SU-DHL-6 (cell line): ENCODE data around the gene LPAR1.

Experiments
- H2AFZ ChIP-seq: fragments of 200-600 bp; sonication (generic); 2 replicates; pipeline ENCODE4 v1.6.1; 2014; ENCODE audit warnings: low read depth, mild to moderate bottlenecking, moderate library complexity, mixed read lengths, antibody characterized with exemption, low read length; ENCODE audit not compliant: severe bottlenecking
- H3F3A ChIP-seq: fragments of 200-600 bp; shearing (Covaris generic); 2 replicates; pipeline ENCODE4 v1.6.0; 2016; ENCODE audit warnings: antibody characterized with exemption, mild to moderate bottlenecking; ENCODE audit not compliant: insufficient read depth
- H3K27ac ChIP-seq: fragments of 200-600 bp; sonication (generic); 2 replicates; pipeline ENCODE4 v1.5.1; 2016; ENCODE audit warnings: low read depth, mild to moderate bottlenecking, low read length, moderate library complexity, mixed read lengths
- H3K27me3 ChIP-seq: fragments of 200-600 bp; sonication (generic), shearing (Covaris generic); 2 replicates; pipeline ENCODE4 v1.6.0; 2014; ENCODE audit warnings: mild to moderate bottlenecking, low read length
- H3K36me3 ChIP-seq: fragments of 200-600 bp; sonication (generic); 2 replicates; pipeline ENCODE4 v1.6.1; 2014; ENCODE audit warnings: mild to moderate bottlenecking, low read length, mixed read lengths
- H3K4me2 ChIP-seq: fragments of 300-600, 200-600 bp; shearing (Covaris generic), sonication (generic); 2 replicates; pipeline ENCODE4 v1.6.0; 2014; ENCODE audit warnings: low read length, low read depth, mild to moderate bottlenecking; ENCODE audit not compliant: poor library complexity, severe bottlenecking
- H3K4me3 ChIP-seq: fragments of 200-600 bp; sonication (generic); 2 replicates; pipeline ENCODE4 v1.5.1; 2014; ENCODE audit warnings: antibody characterized with exemption, low read length, mild to moderate bottlenecking, mixed read lengths; ENCODE audit not compliant: insufficient read depth, poor library complexity, severe bottlenecking
- H3K79me2 ChIP-seq: fragments of 200-600 bp; sonication (generic); 2 replicates; pipeline ENCODE4 v1.6.1; 2014; ENCODE audit warnings: mild to moderate bottlenecking, low read length, moderate library complexity; ENCODE audit not compliant: insufficient read depth
- H3K9ac ChIP-seq: fragments of 200-600 bp; sonication (generic); 2 replicates; pipeline ENCODE4 v1.7.0; 2014; ENCODE audit warnings: mild to moderate bottlenecking, low read length
- H3K9me2 ChIP-seq: fragments of 200-600 bp; sonication (generic); replicated peaks from 2 replicates; pipeline ENCODE4 v1.6.1; 2014; ENCODE audit warnings: low read length; ENCODE audit not compliant: insufficient read depth
- H3K9me3 ChIP-seq: fragments of 200-600 bp; sonication (generic); 2 replicates; pipeline ENCODE4 v1.6.1; 2014; ENCODE audit warnings: low read length, mixed read lengths; ENCODE audit not compliant: insufficient read depth
- H4K20me1 ChIP-seq: fragments of 200-600 bp; sonication (generic); 2 replicates; pipeline ENCODE4 v1.6.1; 2014; ENCODE audit warnings: low read depth, mild to moderate bottlenecking, antibody characterized with exemption, low read length, moderate library complexity, mixed read lengths
- EZH2phosphoT487 ChIP-seq: fragments of 200-600 bp; sonication (generic), shearing (Covaris generic); conservative IDR thresholded peaks from 2 replicates; pipeline ENCODE4 v1.6.1; 2018; ENCODE audit warnings: mild to moderate bottlenecking, antibody characterized with exemption, low read length, moderate library complexity, mixed read lengths
- TF ChIP-seq, protein P1 (sequence below): fragments of 200-600 bp; sonication (generic); IDR thresholded peaks from one replicate; pipeline ENCODE4 v1.5.1; 2017; ENCODE audit warnings: antibody characterized with exemption, mild to moderate bottlenecking, low read length, moderate library complexity; ENCODE audit not compliant: insufficient read depth, poor library complexity, severe bottlenecking

Gene LPAR1

DNA sequence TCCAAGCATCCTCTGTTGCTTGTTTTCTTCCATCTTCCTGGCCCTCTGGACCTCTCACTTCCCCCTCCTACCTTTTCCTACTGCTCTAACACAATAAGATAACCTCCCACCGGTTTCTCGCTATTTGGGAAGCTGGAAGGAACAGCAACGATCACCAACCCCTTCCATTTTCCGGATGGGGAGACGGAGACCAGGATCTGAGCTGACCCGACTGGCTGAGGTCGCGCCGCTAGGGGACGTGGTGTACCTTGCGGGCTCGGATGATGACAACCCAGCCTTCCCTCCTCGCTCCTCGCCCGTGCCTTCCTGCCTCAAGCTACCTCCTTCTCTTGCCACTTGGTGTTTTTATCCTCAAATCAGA, 1.9 kb downstream of the LPAR1 start:
- Histone ChIP-seq H2AFZ (no peak overlapping the region), H3K9me2 (no peaks in the 10 kb centered on the region), H3K27ac (no peak overlapping the region), H3K4me2 (no peak overlapping the region), H4K20me1 (no peaks in the 10 kb centered on the region), H3K4me3 (no peak overlapping the region), H3K27me3 (no peaks in the 10 kb centered on the region), H3K79me2 (no peaks in the 10 kb centered on the region), H3K9me3 (no peaks in the 10 kb centered on the region), H3K36me3 (no peaks in the 10 kb centered on the region), H3K9ac (no peak overlapping the region), H3F3A (no peaks in the 10 kb centered on the region)
- TF ChIP-seq, protein P1, sequence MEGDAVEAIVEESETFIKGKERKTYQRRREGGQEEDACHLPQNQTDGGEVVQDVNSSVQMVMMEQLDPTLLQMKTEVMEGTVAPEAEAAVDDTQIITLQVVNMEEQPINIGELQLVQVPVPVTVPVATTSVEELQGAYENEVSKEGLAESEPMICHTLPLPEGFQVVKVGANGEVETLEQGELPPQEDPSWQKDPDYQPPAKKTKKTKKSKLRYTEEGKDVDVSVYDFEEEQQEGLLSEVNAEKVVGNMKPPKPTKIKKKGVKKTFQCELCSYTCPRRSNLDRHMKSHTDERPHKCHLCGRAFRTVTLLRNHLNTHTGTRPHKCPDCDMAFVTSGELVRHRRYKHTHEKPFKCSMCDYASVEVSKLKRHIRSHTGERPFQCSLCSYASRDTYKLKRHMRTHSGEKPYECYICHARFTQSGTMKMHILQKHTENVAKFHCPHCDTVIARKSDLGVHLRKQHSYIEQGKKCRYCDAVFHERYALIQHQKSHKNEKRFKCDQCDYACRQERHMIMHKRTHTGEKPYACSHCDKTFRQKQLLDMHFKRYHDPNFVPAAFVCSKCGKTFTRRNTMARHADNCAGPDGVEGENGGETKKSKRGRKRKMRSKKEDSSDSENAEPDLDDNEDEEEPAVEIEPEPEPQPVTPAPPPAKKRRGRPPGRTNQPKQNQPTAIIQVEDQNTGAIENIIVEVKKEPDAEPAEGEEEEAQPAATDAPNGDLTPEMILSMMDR = no peak
- no peak for TF ChIP-seq EZH2phosphoT487

DNA sequence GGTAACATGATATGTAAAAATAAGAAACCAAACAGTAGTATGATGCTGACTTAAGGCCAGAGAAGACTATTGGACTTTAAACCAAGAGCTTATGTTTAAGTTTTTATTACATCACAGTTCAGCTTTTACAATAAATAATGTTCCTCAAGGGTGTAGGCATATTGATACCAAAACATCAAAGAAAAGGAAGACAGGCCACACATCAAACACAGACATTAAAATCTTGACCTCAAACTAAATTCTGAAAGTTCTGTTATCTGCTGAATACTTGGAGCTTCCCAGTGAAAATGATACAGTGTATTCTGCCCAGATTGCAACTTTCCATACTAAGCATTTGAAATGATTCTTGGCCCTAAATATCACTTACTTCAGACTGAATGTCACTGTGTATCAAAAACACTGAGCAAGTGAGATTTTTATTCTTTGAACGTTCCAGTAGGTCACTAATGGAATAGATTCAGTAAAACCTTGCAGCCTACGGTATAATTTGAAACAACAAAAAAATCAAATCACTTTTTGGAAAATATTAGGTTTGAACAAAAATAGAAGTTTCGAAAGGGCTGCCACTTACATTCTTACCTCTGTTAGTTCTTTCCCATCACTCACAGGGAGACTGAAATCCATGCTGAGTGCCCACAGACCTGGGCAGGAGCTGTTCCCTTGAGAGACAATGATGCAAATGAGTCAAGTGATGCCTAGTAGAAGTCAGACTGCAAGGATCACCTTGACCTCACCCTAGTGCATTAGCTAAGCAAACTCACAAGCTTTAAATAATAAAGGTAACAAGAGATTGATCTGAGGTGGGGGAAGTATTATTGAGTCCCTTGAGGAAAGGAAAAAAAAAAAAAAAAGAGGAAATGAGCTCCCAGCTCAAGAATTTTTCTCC, 2.5 kb downstream of the LPAR1 start:
- Histone ChIP-seq H3K9me3 (no peaks in the 10 kb centered on the region), H3K36me3 (no peaks in the 10 kb centered on the region), H3K4me3 (no peak overlapping the region)

DNA sequence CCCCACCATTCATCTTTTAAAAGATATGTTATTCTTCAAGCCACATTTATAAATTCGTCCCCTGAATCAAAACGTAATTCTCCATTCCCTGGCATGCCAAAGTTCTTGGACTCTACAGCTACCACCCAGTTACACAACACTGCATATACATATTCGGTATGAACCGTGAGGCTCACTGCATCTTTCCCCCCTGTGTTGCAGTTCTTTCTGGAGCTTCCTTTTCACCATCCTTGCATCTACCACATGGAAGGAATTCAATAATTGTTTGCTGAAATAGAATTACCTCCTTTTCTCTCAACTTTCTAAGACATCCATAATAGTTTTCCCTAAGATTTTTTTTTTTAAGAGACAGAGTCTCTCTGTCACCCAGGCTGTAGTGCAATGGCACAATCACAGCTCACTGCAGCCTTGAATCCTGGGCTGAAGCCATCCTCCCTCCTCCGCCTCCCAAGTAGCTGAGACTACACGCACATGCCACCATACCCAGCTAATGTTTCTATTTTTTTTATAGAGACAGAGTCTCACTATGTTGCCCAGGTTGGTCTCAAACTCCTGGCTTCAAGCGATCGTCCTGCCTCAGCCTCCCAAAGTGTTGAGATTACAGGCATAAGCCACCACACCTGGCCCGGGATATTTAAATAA, 3.3 kb downstream of the LPAR1 start:
- Histone ChIP-seq H3K79me2 (no peaks in the 10 kb centered on the region), H2AFZ (no peak overlapping the region), H3K27ac (no peak overlapping the region), H4K20me1 (no peaks in the 10 kb centered on the region), H3K9ac (no peak overlapping the region), H3K4me3 (no peak overlapping the region), H3K9me2 (no peaks in the 10 kb centered on the region), H3K4me2 (no peak overlapping the region), H3F3A (no peaks in the 10 kb centered on the region), H3K36me3 (no peaks in the 10 kb centered on the region), H3K9me3 (no peaks in the 10 kb centered on the region), H3K27me3 (no peaks in the 10 kb centered on the region)
- TF ChIP-seq, protein P1 = no peak
- TF ChIP-seq EZH2phosphoT487 = no peak

More for the DNA sequence above, 2.5 kb downstream of the LPAR1 start:
- H2AFZ ChIP-seq = no peak overlapping the region
- H3K27me3 ChIP-seq = no peaks in the 10 kb centered on the region
- H3K4me2 ChIP-seq = no peak overlapping the region
- H3K9ac ChIP-seq = no peak overlapping the region
- TF ChIP-seq, protein P1 = no peak
- TF ChIP-seq EZH2phosphoT487 = no peak
- H3K9me2 ChIP-seq = no peaks in the 10 kb centered on the region
- no peaks in the 10 kb centered on the region for H3K79me2 ChIP-seq
- H4K20me1 ChIP-seq = no peaks in the 10 kb centered on the region
- H3F3A ChIP-seq = no peaks in the 10 kb centered on the region
- H3K27ac ChIP-seq = no peak overlapping the region
